Stimulated activated CD8-positive, alpha-beta memory T cell treated with anti-CD3 and anti-CD28 coated beads, Interleukin-15, amount 100 ng/mL, for 1 hour (primary cell): Measurements from ENCODE around the gene OR2V1.
"Not testable (repeated sequence)": the region's sequence is repeated elsewhere in the genome, so short reads cannot be mapped to it uniquely, and the experiment has no call there.

Experiments
- DNase-seq: peaks from one replicate; pipeline ENCODE4 v3.0.0-alpha.2; 2020; ENCODE audit warnings: low read depth

The OR2V1 gene

DNA sequence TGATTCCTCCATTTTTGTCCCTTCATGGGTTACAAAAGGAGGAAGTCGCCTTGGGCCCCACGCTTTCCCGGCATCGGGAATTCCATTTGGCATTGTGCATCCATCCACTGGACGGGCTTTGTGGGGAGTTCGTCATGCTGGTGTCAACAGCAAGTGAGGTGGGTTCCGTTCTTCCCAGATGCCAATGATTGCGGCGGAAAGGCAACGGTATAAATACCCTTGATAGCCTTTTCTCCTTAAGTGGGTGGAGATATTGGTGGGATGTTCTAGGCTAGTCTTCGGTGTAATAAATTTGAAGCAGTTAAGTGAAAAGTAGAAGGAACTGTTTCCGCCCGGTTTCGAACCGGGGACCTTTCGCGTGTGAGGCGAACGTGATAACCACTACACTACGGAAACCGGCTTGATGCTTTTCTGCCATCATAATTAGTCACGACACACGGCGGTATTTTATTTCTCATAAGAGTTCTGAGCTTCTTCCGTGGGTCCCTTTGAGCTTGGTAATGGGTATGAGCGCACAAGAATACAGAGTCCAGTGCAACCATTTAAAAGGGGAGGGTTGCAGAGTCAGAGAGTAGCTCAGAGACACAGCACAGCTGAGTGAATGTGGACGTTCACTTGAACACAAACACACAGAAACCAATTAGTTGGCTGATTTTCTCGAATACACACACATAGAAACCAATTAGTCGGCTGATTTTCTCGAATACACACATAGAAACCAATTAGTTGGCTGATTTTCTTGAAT lies 28.9 kb downstream of the OR2V1 start:
- DNase-seq = not testable (repeated sequence)

DNA sequence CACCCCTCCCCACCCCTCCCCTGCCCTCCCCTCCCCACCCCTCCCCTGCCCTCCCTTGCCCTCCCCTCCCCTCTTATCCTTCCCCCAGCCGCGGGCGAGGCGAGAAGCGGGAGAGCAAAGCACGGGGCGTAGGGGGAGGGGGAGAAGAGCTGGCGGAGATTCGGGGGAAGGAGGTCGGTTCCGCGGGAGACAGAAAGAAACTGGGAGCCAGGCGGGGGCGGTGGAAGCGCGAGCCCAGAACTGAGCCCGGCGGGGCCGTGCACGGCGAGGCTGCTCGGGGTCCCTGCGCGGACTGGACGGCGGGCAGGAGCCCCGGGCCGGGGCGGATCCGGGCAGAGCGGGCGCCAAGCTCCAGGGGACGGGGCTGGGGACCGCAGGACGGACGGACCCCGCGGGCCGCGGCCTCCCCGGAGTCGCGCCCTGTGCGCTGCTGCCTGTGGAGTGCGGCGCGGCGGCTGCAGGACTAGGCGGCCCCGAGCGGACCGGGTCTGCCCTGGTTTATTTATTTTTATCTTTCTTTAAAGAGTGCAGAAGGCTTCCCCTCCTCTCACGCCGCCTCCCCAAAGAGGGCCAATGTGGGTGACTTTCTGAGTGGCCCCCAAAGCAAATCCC lies 29.8 kb downstream of the OR2V1 start:
- not testable (repeated sequence) for DNase-seq

DNA sequence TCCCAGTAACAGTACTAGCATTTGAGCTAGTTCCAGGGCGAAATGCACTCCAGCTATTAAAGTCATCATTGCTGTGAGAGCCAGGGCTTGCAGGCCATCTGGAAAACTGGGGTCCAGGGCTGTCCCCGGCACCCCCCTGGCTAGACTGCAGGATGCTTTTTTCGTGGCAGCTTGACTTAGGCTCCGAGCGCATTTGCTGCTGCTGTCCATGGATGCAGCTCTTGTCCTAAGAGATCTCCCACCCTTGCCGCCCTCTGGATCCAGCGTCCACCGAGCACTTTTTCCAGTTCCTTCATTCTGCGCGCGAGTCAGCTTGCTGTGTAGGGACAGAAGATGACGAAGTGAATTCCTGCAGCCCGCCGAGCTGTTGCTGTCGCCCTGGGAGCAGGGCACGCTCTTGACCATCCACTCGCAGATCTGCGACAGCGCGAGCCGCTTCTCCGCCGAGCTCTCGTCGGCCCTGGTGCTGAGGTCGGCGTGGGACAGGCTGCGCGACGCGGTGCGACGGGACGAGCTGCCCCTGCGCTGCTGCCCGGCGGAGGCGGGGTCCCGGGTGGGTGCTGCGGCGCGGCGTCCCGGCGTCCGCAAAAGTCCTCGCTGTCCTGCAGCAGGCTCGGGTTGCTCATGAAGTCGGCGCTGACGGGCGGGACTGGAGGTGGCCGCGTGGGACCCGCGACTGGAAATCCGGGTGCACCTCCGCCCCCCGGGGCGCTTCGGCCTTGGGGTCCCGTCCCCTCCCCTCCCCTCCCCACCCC lies 30.7 kb downstream of the OR2V1 start:
- DNase-seq = no peak

DNA sequence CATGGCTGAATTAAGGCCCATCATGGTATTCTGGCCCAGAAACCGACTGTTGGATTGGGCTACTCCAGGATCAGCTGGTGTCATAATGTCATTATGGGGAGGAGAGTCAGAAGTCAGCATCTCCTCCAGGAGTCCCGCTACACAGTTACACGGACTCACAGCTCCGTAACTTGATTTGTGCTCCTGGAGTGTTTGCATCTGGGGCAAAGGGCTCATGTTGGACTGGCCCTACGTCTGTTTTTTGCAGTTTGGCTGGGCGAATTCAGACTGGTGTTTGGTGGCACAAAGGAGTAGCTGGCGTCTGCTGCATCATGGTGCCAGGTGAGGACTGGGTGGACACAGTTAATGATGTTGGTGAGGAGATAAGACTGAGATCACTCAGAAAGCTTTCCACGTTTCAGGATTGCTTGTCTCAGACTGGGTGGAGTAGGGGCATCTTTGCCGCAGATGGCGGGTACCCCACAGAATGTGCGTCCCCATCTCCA lies 31.3 kb downstream of the OR2V1 start:
- DNase-seq = no peak

DNA sequence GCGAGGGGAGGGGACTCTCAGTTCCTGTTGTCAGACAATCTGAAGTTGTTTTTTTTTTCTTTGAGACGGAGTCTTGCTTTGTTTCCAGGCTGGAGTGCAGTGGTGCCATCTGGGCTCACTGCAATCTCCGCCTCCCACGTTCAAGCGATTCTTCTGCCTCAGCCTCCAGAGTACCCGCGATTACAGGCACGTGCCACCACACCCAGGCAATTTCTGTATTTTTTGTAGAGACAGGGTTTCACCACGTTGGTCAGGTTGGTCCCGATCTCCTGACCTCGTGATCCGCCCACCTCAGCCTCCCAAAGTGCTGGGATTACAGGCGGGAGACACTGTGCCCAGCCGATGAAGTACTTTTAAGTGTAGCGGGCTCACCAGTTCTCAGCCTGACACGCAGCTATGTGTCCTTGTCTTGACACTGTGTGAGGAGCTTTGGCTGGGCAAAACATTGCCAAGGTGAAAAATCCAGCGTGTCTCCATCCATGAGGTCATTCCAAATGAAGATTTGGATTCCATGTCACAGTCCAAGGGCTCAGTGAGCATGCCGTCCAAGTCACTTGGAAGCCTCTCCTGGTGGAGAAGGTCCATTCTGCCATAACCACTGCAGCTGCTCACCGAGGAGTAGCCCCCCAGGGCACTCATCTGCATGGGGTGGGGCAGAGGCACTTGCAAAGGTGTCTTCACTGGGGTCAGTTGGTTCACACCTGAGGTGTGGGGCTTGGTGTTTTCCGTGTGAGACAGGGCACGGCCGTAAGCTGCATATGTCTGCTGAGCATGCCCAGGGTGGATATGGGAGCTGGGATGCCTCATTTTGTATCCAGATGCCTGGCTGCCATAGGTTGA lies 32.0 kb downstream of the OR2V1 start:
- no peak for DNase-seq

DNA sequence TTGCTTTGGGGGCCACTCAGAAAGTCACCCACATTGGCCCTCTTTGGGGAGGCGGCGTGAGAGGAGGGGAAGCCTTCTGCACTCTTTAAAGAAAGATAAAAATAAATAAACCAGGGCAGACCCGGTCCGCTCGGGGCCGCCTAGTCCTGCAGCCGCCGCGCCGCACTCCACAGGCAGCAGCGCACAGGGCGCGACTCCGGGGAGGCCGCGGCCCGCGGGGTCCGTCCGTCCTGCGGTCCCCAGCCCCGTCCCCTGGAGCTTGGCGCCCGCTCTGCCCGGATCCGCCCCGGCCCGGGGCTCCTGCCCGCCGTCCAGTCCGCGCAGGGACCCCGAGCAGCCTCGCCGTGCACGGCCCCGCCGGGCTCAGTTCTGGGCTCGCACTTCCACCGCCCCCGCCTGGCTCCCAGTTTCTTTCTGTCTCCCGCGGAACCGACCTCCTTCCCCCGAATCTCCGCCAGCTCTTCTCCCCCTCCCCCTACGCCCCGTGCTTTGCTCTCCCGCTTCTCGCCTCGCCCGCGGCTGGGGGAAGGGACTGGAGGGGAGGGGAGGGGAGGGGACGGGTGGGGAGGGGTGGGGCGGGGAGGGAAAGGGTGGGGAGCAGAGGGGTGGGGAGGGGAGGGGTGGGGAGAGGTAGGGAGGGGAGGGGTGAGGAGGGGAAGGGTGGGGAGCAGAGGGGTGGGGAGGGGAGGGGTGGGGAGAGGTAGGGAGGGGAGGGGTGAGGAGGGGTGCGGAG lies 33.0 kb downstream of the OR2V1 start:
- DNase-seq = not testable (repeated sequence)

DNA sequence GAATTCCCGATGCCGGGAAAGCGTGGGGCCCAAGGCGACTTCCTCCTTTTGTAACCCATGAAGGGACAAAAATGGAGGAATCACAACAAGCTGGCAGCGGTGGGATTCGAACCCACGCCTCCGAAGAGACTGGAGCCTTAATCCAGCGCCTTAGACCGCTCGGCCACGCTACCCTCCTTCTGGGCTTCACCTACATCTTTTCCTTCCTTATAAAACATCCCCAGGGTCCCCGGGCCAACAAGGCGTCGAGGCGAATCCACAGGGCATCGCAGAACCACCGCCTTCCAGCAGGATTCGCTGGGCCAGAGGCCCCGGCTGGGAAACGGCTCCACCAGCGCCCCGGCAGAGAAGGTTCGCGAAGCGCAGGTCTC lies 33.6 kb downstream of the OR2V1 start:
- DNase-seq = not testable (repeated sequence)

DNA sequence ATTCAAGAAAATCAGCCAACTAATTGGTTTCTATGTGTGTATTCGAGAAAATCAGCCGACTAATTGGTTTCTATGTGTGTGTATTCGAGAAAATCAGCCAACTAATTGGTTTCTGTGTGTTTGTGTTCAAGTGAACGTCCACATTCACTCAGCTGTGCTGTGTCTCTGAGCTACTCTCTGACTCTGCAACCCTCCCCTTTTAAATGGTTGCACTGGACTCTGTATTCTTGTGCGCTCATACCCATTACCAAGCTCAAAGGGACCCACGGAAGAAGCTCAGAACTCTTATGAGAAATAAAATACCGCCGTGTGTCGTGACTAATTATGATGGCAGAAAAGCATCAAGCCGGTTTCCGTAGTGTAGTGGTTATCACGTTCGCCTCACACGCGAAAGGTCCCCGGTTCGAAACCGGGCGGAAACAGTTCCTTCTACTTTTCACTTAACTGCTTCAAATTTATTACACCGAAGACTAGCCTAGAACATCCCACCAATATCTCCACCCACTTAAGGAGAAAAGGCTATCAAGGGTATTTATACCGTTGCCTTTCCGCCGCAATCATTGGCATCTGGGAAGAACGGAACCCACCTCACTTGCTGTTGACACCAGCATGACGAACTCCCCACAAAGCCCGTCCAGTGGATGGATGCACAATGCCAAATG lies 34.1 kb downstream of the OR2V1 start:
- DNase-seq = not testable (repeated sequence)

DNA sequence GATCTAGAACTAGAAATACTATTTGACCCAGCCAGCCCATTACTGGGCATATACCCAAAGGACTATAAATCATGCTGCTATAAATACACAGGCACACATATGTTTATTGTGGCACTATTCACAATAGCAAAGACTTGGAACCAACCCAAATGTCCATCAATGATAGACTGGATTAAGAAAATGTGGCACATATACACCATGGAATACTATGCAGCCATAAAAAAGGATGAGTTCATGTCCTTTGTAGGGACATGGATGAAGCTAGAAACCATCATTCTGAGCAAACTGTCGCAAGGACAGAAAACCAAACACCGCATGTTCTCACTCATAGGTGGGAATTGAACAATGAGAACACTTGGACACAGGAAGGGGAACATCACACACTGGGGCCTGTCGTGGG lies 35.8 kb downstream of the OR2V1 start:
- not testable (repeated sequence) for DNase-seq

DNA sequence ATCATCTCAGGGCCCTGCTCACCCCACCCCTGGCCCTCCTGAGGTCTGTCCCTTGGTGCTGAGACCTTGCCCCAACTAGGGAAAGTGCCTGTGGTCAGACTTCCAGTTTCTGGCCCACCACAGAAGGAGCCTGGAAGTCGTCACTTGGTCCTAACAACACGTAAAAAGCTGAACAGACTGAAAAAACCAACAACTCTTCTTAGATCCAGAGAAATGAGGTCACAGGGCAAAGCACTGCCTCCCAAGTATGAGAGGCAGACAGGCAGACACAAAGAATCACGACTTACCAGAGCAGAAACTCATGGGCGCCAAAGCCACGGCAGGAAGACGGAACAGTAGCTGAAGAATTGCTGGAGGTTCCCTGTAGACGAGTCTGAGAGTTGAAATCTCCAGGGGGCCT lies 38.5 kb downstream of the OR2V1 start:
- no peak for DNase-seq

DNA sequence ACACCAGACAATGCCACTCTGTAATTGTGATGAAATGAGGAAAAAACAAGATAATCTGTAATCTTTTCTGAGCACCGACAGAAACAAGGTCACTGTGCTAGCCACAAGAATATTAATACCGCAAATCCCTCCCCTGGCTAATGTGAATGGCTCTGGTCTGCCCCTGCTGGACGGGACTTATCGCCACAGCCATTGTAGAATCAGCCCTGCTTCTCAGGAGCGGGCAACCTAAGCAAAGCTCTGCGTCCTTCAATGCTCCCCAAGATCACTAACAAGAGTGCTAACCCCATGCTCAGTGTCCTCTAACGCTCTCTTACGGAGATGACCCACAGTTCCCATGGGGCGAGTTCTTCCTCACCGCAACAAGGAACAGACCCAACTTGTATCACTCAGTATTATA lies 42.7 kb downstream of the OR2V1 start:
- DNase-seq = no peak

DNA sequence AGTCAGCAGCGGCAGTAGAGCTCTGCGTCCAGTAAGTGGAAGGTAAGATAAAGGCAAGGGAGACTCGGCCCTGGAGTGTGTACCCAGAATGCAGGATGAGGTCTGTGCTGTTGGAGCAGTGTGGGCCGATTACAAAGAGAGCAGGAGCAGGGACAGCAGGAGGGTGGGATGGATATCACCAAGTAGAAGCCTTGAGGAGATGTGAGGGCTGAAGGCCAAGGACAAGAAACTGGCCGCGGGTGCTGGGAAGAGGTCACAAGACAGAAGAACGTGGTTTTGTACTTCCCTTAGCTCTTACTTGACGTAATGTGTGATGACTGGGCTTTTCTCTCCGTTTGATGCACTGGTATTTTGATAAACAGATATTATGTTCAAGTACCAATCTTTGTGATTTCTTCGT lies 43.7 kb downstream of the OR2V1 start:
- DNase-seq = no peak

DNA sequence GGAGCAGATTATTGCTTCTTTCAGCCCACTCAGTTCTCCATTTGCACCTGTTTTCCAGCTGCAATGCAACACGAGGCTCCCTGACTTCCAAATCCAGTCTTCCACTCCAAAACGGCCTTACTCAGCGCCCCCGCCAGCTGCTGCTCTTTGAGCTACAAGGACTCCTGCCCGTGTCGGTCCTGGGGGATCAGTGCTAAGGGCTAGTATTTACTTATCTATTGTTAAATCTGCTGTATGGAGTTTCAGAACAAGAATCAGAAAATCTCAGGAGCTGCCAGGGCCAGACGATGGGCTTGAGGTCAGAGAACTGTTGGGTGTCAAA lies 44.1 kb downstream of the OR2V1 start:
- no peak for DNase-seq

DNA sequence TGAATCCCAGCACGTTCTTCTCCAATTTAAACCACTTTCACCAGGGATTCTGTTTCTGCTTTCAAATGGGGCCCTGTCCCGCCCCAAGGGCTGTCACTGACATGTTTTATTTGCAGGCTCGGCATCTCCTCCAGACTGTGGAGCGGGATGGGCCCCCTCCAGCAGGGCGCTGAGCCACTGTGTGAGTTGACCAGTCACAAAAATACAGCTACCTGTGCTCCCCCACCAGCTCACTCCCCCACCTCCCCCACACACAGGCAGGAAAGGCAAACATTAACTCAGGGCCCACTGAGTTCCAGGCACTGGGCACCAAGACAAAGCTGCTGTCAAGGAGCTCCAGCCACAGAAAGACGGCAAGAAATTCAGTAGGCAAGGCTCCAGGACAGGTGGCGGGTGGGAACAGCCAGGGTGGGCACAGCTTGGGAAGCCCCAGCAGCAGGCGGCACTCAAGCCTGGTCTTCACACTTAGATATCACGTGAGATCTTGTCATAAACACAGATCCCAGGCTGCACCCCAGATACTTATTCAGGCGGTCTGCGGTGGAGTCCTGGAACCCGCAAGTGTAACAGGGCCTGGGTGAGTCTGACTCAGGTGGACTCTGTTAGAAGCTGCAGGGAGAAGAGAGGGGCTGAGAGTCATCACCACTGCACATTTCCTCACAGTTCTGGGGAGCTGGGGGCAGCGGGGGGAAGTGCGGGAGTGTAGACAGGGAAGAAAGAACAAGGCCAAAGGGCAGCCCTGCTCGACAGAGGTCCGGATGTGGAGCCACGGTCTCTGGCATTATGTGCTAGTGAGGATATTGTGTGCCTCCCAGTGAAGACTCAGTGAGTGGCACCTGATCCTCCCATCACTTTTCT lies 44.7 kb downstream of the OR2V1 start:
- no peak for DNase-seq

DNA sequence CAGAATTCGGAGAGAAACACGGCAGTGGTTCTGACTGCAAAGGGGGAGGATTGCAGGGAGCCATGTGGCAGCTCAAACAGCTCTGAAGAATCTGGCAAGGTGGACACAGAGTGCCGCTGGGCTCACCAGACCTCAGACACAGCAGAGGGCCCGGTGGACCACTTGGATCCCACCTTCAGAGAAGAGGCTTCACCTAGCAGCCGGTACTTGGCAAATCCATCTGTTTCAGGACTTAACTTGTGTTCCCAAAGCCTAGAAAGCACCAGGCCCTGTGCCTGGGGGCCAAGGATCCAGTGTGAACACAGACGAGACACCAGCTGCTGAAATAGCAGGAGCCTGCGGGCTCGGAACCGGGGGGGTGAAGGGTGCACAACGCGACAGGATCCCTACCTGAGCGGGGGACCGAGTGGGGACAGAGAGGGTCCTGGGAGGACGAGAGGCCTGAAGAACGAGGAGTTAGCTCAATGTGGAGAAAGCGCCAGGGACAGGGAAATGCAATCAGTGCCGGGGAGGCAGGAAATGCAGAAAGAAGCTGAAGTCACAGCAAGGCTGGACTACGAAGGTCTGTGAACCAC lies 46.3 kb downstream of the OR2V1 start:
- DNase-seq = no peak

DNA sequence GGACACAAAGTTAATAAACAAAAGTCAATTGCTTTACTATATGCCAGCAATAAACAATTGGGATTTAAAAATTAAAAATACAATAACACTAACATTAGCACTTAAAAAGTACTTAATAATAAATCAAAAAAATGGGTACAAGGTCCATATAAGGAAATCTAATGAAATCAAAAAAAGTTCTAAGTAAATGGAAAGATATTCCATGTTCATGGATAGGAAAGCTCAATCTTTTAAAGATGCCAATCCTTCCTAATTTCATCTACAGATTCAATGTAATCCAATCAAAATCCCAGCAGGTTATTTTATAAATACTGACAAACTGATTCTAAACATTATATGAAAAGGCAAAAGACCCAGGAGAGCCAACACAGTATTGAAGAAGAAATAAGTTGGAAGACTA lies 49.0 kb downstream of the OR2V1 start:
- DNase-seq = no peak

DNA sequence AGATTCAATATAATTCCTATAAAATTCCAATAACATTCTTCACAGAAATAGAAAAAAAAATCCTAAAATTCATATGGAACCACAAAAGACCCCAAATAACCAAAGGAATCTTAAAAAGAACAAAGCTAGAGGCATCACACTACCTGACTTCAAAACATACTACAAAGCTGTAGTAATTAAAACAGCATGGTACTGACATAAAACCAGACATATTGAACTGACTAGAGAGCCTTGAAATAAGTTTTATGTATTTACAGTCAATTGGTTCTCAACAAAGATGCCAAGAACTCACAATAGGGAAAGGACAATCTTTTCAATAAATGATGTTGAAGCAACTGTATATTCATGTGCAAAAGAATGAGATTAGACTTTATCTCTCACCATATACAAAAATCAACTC lies 54.0 kb downstream of the OR2V1 start:
- DNase-seq = no peak
